GM19395 (cell line): ENCODE data around the gene TUBB4B.
"Not testable (repeated sequence)": the region's sequence is repeated elsewhere in the genome, so short reads cannot be mapped to it uniquely, and the experiment has no call there.

Source experiments
- ATAC-seq: cut with Tn5 transposase; IDR thresholded peaks from one replicate; pipeline ENCODE4 v1.9.1; 2021; ENCODE audit warnings: mild to moderate bottlenecking, moderate library complexity; ENCODE audit not compliant: unreplicated experiment

TUBB4B gene

GRCh38 chr9:137235424-137236237 lies 5.5 kb upstream of the TUBB4B start:
- no peak for ATAC-seq

- ATAC-seq, result no peak
These were observed 4.7 kb upstream of the TUBB4B start for GRCh38 chr9:137236238-137236935.

- no peak for ATAC-seq
These were observed 4.1 kb upstream of the TUBB4B start for GRCh38 chr9:137236936-137237421.

- ATAC-seq, result no peak
These were observed 3.0 kb upstream of the TUBB4B start for GRCh38 chr9:137237759-137238726.

GRCh38 chr9:137239541-137240200 lies 1.4 kb upstream of the TUBB4B start:
- ATAC-seq, result not testable (repeated sequence)

- ATAC-seq, result peak; percentile 31
These were observed 708 bp upstream of the TUBB4B start for GRCh38 chr9:137240318-137240840.

GRCh38 chr9:137241490-137242268 lies 592 bp downstream of the TUBB4B start:
- ATAC-seq, result peak; percentile 7

GRCh38 chr9:137242269-137243203 lies 1.4 kb downstream of the TUBB4B start:
- no peak for ATAC-seq

GRCh38 chr9:137243266-137243625 lies 2.2 kb downstream of the TUBB4B start:
- ATAC-seq, result not testable (repeated sequence)

- ATAC-seq, result no peak
These were observed 2.8 kb downstream of the TUBB4B start for GRCh38 chr9:137243626-137244485.

- ATAC-seq, result no peak
These were observed 3.7 kb downstream of the TUBB4B start for GRCh38 chr9:137244486-137245449.

- no peak for ATAC-seq
These were observed 4.6 kb downstream of the TUBB4B start for GRCh38 chr9:137245450-137246421.

- no peak for ATAC-seq
These were observed 6.2 kb downstream of the TUBB4B start for GRCh38 chr9:137247135-137247915.

GRCh38 chr9:137247916-137248175 lies 6.8 kb downstream of the TUBB4B start:
- no peak for ATAC-seq
